PFSK-1 (cell line): ENCODE measurements around the gene ARHGEF16.

Experiments
- FOXP2 ChIP-seq: optimal IDR thresholded peaks from 2 replicates; pipeline ENCODE3; 2011; ENCODE audit warnings: borderline replicate concordance, control low read depth, inconsistent platforms; ENCODE audit not compliant: insufficient read depth; ENCODE audit errors: extremely low read length, extremely low read depth
- POLR2AphosphoS5 ChIP-seq: IDR thresholded peaks from 2 replicates; pipeline ENCODE4 v1.6.1; 2012; ENCODE audit warnings: low read depth, mild to moderate bottlenecking, control low read depth, low read length, moderate library complexity
- SIN3A ChIP-seq: IDR thresholded peaks from 2 replicates; pipeline ENCODE4 v1.6.1; 2012; ENCODE audit warnings: mild to moderate bottlenecking, low read length, moderate library complexity, borderline replicate concordance; ENCODE audit not compliant: insufficient read depth
- TAF1 ChIP-seq: IDR thresholded peaks from 2 replicates; pipeline ENCODE4 v1.6.1; 2012; ENCODE audit warnings: low read length, control low read depth, borderline replicate concordance; ENCODE audit not compliant: insufficient read depth
- TF ChIP-seq, protein P1 (sequence below), 2 experiments: IDR thresholded peaks; 2 replicates each; pipeline versions ENCODE4 v1.6.1 to v1.8.0; 2011 to 2012; ENCODE audit warnings: low read depth in 2 of 2, low read length in 2 of 2, control low read depth in 1 of 2, inconsistent platforms in 1 of 2, mild to moderate bottlenecking in 1 of 2, moderate library complexity in 1 of 2; ENCODE audit not compliant: insufficient read depth in 1 of 2

DNA sequence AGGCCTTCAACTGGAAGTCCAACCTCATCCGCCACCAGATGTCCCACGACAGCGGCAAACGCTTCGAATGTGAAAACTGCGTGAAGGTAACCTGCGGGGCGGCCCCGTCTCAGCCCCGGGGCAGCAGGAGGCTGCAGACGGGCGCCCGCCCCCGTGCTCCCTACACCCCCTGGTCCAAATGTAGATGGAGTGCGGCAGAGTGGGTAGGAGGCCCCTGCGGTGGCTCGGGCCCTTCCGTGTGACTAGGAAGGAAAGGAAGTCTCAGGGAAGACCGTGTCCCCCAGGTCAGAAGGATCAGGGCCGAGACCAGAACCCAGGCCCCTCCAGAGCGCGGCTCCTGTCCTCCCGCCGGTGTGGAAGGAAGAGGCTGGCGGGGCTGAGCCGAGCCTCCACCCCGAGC, 49.7 kb upstream of the ARHGEF16 start:
- TF ChIP-seq TAF1: no peak
- no peak for TF ChIP-seq POLR2AphosphoS5
- no peak for TF ChIP-seq SIN3A
- TF ChIP-seq, protein P1, sequence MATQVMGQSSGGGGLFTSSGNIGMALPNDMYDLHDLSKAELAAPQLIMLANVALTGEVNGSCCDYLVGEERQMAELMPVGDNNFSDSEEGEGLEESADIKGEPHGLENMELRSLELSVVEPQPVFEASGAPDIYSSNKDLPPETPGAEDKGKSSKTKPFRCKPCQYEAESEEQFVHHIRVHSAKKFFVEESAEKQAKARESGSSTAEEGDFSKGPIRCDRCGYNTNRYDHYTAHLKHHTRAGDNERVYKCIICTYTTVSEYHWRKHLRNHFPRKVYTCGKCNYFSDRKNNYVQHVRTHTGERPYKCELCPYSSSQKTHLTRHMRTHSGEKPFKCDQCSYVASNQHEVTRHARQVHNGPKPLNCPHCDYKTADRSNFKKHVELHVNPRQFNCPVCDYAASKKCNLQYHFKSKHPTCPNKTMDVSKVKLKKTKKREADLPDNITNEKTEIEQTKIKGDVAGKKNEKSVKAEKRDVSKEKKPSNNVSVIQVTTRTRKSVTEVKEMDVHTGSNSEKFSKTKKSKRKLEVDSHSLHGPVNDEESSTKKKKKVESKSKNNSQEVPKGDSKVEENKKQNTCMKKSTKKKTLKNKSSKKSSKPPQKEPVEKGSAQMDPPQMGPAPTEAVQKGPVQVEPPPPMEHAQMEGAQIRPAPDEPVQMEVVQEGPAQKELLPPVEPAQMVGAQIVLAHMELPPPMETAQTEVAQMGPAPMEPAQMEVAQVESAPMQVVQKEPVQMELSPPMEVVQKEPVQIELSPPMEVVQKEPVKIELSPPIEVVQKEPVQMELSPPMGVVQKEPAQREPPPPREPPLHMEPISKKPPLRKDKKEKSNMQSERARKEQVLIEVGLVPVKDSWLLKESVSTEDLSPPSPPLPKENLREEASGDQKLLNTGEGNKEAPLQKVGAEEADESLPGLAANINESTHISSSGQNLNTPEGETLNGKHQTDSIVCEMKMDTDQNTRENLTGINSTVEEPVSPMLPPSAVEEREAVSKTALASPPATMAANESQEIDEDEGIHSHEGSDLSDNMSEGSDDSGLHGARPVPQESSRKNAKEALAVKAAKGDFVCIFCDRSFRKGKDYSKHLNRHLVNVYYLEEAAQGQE (IDR thresholded peaks at IDR 0.05; ENCODE audit: insufficient read depth in 1 of 2, low read depth in 2 of 2, low read length in 2 of 2): no peak
- TF ChIP-seq FOXP2: no peak
